ENCODE measurements around the gene YKT6. TPM values are rescaled to one million over a fixed set of nuclear protein-coding genes. Genes with fewer than 3 reads are reported as not detected.

Gene YKT6
- total RNA-seq, 1 donor from 2014 or later: 83.7 TPM

- H3K9me3 Mint-ChIP-seq: no peaks in the 10 kb centered on the region
These were observed 29.5 kb downstream of the YKT6 start for GRCh38 chr7:44230286-44230685.

GRCh38 chr7:44231088-44231487 lies 30.3 kb downstream of the YKT6 start:
- peaks cover under 1% of the 10 kb centered on the region for H3K4me1 Mint-ChIP-seq
- H3K27ac Mint-ChIP-seq: no peak overlapping the region
- peaks cover 2% of the 10 kb centered on the region for H3K27me3 Mint-ChIP-seq (ENCODE audit: low read depth)
- H3K9me3 Mint-ChIP-seq: no peaks in the 10 kb centered on the region
- H3K4me3 Mint-ChIP-seq: no peak overlapping the region
- TF ChIP-seq CTCF (IDR thresholded peaks at IDR 0.05; ENCODE audit: unreplicated experiment): no peak
- DNase-seq (ENCODE audit: low spot score in 2 of 2, unreplicated experiment in 2 of 2): no peak
- no peaks in the 10 kb centered on the region for H3K36me3 Mint-ChIP-seq

More at GRCh38 chr7:44230286-44230685, 29.5 kb downstream of the YKT6 start:
- no peak overlapping the region for H3K27ac Mint-ChIP-seq
- H3K27me3 Mint-ChIP-seq (ENCODE audit: low read depth): peaks cover 4% of the 10 kb centered on the region
- H3K4me3 Mint-ChIP-seq: no peak overlapping the region
- no peak for TF ChIP-seq CTCF (IDR thresholded peaks at IDR 0.05; ENCODE audit: unreplicated experiment)
- DNase-seq (ENCODE audit: low spot score in 2 of 2, unreplicated experiment in 2 of 2): no peak
- H3K36me3 Mint-ChIP-seq: no peaks in the 10 kb centered on the region
- no peaks in the 10 kb centered on the region for H3K4me1 Mint-ChIP-seq

- Mint-ChIP-seq H3K36me3 (no peaks in the 10 kb centered on the region), H3K9me3 (no peaks in the 10 kb centered on the region), H3K4me1 (peaks cover 6% of the 10 kb centered on the region), H3K4me3 (no peak overlapping the region), H3K27me3 (ENCODE audit: low read depth) (no peaks in the 10 kb centered on the region), H3K27ac (no peak overlapping the region)
- no peak for TF ChIP-seq CTCF (IDR thresholded peaks at IDR 0.05; ENCODE audit: unreplicated experiment)
- DNase-seq (ENCODE audit: low spot score in 2 of 2, unreplicated experiment in 2 of 2): no peak
These were observed 31.6 kb downstream of the YKT6 start for GRCh38 chr7:44232396-44232795.

- Mint-ChIP-seq H3K9me3 (no peaks in the 10 kb centered on the region), H3K4me1 (peaks cover 6% of the 10 kb centered on the region), H3K36me3 (no peaks in the 10 kb centered on the region), H3K4me3 (no peak overlapping the region), H3K27me3 (ENCODE audit: low read depth) (no peaks in the 10 kb centered on the region), H3K27ac (no peak overlapping the region)
- no peak for TF ChIP-seq CTCF (IDR thresholded peaks at IDR 0.05; ENCODE audit: unreplicated experiment)
- DNase-seq (ENCODE audit: low spot score in 2 of 2, unreplicated experiment in 2 of 2): no peak
These were observed 32.3 kb downstream of the YKT6 start for GRCh38 chr7:44232901-44233715.

- Mint-ChIP-seq H3K4me1 (peaks cover 6% of the 10 kb centered on the region), H3K27ac (no peak overlapping the region), H3K9me3 (no peaks in the 10 kb centered on the region), H3K4me3 (no peak overlapping the region), H3K36me3 (no peaks in the 10 kb centered on the region), H3K27me3 (ENCODE audit: low read depth) (no peaks in the 10 kb centered on the region)
- DNase-seq (ENCODE audit: low spot score in 2 of 2, unreplicated experiment in 2 of 2): no peak
- TF ChIP-seq CTCF (IDR thresholded peaks at IDR 0.05; ENCODE audit: unreplicated experiment): no peak
These were observed 34.3 kb downstream of the YKT6 start for GRCh38 chr7:44235066-44235465.
